HepG2 (cell line): Measurements from ENCODE around the gene NODAL. TPM values are rescaled to one million over a fixed set of nuclear protein-coding genes. Genes with fewer than 3 reads are reported as not detected.

Experiments used
- ATF3 ChIP-seq: sonication (generic); formaldehyde crosslinking; IDR thresholded peaks from 2 replicates; pipeline ENCODE4 v1.4.0; 2020; ENCODE audit warnings: missing genetic modification reagents
- CEBPZ ChIP-seq: IDR thresholded peaks from 2 replicates; pipeline ENCODE4 v1.6.1; 2012; ENCODE audit warnings: low read length, improper control_type of control experiment
- CREB1 ChIP-seq, 2 experiments: fragments of 450-650 bp in 1 of 2; IDR thresholded peaks; 2 replicates each; pipeline ENCODE4 v1.6.1; 2016 to 2017; ENCODE audit warnings: control low read depth in 1 of 2, mild to moderate bottlenecking in 1 of 2, missing compliant biosample characterization in 1 of 2, missing genetic modification characterization in 1 of 2
- FOXO4 ChIP-seq: sonication (generic); formaldehyde crosslinking; conservative IDR thresholded peaks from 2 replicates; pipeline ENCODE4 v1.8.1; 2023; ENCODE audit warnings: missing genetic modification reagents
- HMG20A ChIP-seq: IDR thresholded peaks from 2 replicates; pipeline ENCODE4 v1.6.1; 2016; ENCODE audit warnings: borderline replicate concordance
- HOXA7 ChIP-seq: sonication (generic); formaldehyde crosslinking; IDR thresholded peaks from 2 replicates; pipeline ENCODE4 v1.8.1; 2022; ENCODE audit warnings: mild to moderate bottlenecking, missing genetic modification reagents, moderate library complexity
- KDM6A ChIP-seq: IDR thresholded peaks from 2 replicates; pipeline ENCODE4 v1.6.1; 2016; ENCODE audit warnings: low read depth
- NFATC3 ChIP-seq: sonication (generic); formaldehyde crosslinking; IDR thresholded peaks from 2 replicates; pipeline ENCODE4 v1.5.1; 2020; ENCODE audit warnings: mild to moderate bottlenecking, missing genetic modification reagents
- POGK ChIP-seq: sonication (generic); formaldehyde crosslinking; conservative IDR thresholded peaks from 2 replicates; pipeline ENCODE4 v1.8.0; 2022; ENCODE audit warnings: mild to moderate bottlenecking, moderate library complexity, missing genetic modification reagents
- ZBTB43 ChIP-seq: sonication (generic); formaldehyde crosslinking; conservative IDR thresholded peaks from 2 replicates; pipeline ENCODE4 v1.4.0; 2020; ENCODE audit warnings: missing genetic modification reagents
- ZFX ChIP-seq: sonication (generic); formaldehyde crosslinking; IDR thresholded peaks from 2 replicates; pipeline ENCODE4 v1.4.0; 2020; ENCODE audit warnings: mild to moderate bottlenecking, low read depth, missing genetic modification reagents, moderate library complexity
- ZNF333 ChIP-seq: sonication (generic); formaldehyde crosslinking; IDR thresholded peaks from 2 replicates; pipeline ENCODE4 v1.4.0; 2020; ENCODE audit warnings: mild to moderate bottlenecking, missing genetic modification reagents, borderline replicate concordance
- ZNF501 ChIP-seq: sonication (generic); formaldehyde crosslinking; IDR thresholded peaks from 2 replicates; pipeline ENCODE4 v1.5.1; 2020; ENCODE audit warnings: mild to moderate bottlenecking, moderate library complexity, missing genetic modification reagents
- ZNF704 ChIP-seq: sonication (generic); formaldehyde crosslinking; IDR thresholded peaks from 2 replicates; pipeline ENCODE4 v1.8.1; 2023; ENCODE audit warnings: mild to moderate bottlenecking, inconsistent platforms, moderate library complexity, missing genetic modification reagents, borderline replicate concordance
- ZNF737 ChIP-seq: sonication (generic); formaldehyde crosslinking; IDR thresholded peaks from 2 replicates; pipeline ENCODE4 v1.5.0; 2020; ENCODE audit warnings: missing genetic modification reagents, mild to moderate bottlenecking, borderline replicate concordance
- ZSCAN5A ChIP-seq: sonication (generic); formaldehyde crosslinking; IDR thresholded peaks from 2 replicates; pipeline ENCODE4 v1.8.0; 2022; ENCODE audit warnings: mild to moderate bottlenecking, missing genetic modification reagents, borderline replicate concordance
- polyA plus RNA-seq, 8 experiments: library from polyadenylated mRNA; depleted of rRNA in 3 of 8; stranded (reverse) in 7 of 8; unstranded in 1 of 8; fragments of >200 nt; fragmentation: Illumina TruSeq in 4 of 8; extraction: Trizol in 4 of 8; gene quantifications; 2 replicates each; pipeline versions ENCODE4 v1.2.1 to v1.2.3, GENCODE V29; 2011 to 2016; ENCODE audit warnings: low read depth in 4 of 8, missing spikeins in 1 of 8, mixed read lengths in 1 of 8; ENCODE audit not compliant: insufficient read depth in 1 of 8
- total RNA-seq, 5 experiments: library from RNA; depleted of rRNA; stranded (reverse); fragments of >200 nt; fragmentation: Illumina TruSeq; extraction: Trizol; gene quantifications; 2 replicates each; pipeline ENCODE4 v1.2.3, GENCODE V29; 2016; ENCODE audit warnings: low read depth in 1 of 5

Gene NODAL
- total and polyA plus RNA-seq, 2 of the 13 experiments (the other 11 are each of a cell fraction or from before 2014, with no cell fraction given), result not detected

GRCh38 chr10:70404036-70404786, 37.3 kb downstream of the NODAL start, which contains the start of gene EIF4EBP2 (continued):
- TF ChIP-seq ZNF333 (CRISPR knock-in tag) (no peak; the same call in 1 of the 2 replicates), ZNF501 (peak; percentile 52; the same call in 1 of the 2 replicates), ZNF704 (CRISPR knock-in tag) (no peak; the same call in 1 of the 2 replicates), HMG20A (no peak), ATF3 (CRISPR knock-in tag) (no peak), POGK (CRISPR knock-in tag) (peak; percentile 85), CREB1 (IDR thresholded peaks at IDR 0.05) (peak; percentile 87), CREB1 (CRISPR knock-in tag; IDR thresholded peaks at IDR 0.05) (peak; percentile 90), ZFX (CRISPR knock-in tag) (peak; percentile 90), NFATC3 (CRISPR knock-in tag) (no peak), ZBTB43 (peak; percentile 55; the same call in 1 of the 2 replicates), FOXO4 (0 out of 2 replicates have a peak, but pooled peaks have one; percentile 83), CEBPZ (no peak), HOXA7 (no peak), ZSCAN5A (no peak), ZNF737 (no peak), KDM6A (CRISPR knock-in tag) (no peak)
